HG03520 (cell line): ENCODE results near the gene TMEM214.

ENCODE experiments used
- ATAC-seq: cut with Tn5 transposase; IDR thresholded peaks from one replicate; pipeline ENCODE4 v1.9.1; 2021; ENCODE audit warnings: mild to moderate bottlenecking, moderate library complexity; ENCODE audit not compliant: unreplicated experiment

The TMEM214 gene

DNA sequence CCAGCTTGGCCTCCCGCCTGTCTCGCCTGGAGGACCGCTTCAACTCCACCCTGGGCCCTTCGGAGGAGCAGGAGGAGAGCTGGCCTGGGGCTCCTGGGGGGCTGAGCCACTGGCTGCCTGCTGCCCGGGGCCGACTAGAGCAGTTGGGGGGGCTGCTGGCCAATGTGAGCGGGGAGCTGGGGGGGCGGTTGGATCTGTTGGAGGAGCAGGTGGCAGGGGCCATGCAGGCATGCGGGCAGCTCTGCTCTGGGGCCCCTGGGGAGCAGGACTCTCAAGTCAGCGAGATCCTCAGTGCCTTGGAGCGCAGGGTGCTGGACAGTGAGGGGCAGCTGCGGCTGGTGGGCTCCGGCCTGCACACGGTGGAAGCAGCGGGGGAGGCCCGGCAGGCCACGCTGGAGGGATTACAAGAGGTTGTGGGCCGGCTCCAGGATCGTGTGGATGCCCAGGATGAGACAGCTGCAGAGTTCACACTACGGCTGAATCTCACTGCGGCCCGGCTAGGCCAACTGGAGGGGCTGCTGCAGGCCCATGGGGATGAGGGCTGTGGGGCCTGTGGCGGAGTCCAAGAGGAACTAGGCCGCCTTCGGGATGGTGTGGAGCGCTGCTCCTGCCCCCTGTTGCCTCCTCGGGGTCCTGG, 50.1 kb downstream of the TMEM214 start:
- ATAC-seq, result no peak

DNA sequence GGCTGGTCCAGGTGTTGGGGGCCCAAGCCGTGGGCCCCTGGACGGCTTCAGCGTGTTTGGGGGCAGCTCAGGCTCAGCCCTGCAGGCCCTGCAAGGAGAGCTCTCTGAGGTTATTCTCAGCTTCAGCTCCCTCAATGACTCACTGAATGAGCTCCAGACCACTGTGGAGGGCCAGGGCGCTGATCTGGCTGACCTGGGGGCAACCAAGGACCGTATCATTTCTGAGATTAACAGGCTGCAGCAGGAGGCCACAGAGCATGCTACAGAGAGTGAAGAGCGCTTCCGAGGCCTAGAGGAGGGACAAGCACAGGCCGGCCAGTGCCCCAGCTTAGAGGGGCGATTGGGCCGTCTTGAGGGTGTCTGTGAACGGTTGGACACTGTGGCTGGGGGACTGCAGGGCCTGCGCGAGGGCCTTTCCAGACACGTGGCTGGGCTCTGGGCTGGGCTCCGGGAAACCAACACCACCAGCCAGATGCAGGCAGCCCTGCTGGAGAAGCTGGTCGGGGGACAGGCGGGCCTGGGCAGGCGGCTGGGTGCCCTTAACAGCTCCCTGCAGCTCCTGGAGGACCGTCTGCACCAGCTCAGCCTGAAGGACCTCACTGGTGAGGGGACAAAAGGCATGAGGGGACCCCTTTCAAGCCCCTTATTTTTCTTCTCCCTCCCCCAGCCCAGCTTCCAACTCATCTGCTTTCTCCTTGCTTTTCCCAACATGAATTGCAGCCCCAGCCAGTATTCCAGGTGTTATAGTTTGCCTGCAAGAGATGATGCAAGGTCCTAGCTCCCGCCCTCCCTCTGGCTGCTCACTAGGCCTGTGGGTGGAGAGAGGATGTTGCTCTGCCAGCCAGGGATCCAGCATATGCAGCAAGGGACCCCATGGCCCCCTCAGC, 50.9 kb downstream of the TMEM214 start:
- no peak for ATAC-seq

DNA sequence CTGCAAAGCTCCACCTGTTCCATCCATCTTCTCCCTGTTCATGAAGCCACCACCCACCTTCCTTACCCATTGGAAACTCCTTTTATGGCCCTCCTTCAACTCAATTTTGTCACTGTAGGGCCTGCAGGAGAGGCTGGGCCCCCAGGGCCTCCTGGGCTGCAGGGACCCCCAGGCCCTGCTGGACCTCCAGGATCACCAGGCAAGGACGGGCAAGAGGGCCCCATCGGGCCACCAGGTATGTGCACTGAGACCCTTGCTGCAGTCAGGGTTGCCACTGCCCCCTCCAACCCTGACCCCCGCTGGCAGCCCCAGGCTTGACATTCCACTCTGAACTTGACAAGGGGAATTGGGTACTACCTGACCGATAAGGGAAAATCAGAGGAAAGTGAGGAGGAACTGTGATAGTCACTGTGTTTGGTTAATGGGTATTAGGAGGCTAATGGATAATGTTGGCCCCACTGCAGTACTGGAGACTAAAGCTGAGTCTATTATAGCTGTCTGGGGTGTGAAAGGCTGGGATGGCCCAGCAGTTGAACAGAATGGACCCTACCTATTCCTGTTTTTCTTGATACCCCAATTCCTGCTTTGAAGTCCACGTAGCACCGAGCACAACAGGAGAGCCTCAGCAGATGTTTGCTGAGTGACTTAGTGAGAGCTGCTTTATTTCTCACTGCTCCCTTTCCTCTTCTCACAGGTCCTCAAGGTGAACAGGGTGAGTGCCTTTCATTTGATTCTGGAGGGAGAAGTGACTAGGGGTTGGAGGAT, 51.7 kb downstream of the TMEM214 start:
- ATAC-seq, result no peak

DNA sequence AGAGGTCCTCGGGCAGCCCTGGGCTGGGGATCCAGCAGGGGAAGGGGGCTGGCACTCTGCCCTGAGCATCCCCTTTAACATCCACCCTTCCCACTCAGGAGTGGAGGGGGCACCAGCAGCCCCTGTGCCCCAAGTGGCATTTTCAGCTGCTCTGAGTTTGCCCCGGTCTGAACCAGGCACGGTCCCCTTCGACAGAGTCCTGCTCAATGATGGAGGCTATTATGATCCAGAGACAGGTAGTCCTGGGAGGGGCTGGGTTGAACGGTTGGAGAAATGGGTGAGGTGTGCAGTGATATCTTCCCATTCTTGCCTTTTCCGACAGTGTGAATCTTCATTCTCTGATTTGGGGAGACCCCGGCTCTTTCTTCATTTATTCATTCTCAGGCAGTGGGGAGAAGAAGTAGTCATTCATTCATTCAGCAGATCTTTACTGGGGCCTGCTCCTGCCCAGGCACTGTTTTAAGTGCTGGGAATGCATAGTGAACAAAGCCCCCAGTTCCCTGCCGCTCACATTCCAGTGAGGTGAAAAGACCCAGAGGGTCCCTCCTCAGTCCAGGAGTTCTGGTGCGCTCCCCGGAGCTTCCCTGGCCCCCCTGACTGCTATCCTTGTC, 52.4 kb downstream of the TMEM214 start:
- ATAC-seq, result no peak

DNA sequence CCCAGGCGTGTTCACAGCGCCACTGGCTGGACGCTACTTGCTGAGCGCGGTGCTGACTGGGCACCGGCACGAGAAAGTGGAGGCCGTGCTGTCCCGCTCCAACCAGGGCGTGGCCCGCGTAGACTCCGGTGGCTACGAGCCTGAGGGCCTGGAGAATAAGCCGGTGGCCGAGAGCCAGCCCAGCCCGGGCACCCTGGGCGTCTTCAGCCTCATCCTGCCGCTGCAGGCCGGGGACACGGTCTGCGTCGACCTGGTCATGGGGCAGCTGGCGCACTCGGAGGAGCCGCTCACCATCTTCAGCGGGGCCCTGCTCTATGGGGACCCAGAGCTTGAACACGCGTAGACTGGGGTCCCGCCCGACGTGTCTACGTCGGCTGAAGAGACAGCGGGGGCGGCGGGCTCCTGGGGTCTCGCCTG, 52.9 kb downstream of the TMEM214 start:
- ATAC-seq, result peak; percentile 7

DNA sequence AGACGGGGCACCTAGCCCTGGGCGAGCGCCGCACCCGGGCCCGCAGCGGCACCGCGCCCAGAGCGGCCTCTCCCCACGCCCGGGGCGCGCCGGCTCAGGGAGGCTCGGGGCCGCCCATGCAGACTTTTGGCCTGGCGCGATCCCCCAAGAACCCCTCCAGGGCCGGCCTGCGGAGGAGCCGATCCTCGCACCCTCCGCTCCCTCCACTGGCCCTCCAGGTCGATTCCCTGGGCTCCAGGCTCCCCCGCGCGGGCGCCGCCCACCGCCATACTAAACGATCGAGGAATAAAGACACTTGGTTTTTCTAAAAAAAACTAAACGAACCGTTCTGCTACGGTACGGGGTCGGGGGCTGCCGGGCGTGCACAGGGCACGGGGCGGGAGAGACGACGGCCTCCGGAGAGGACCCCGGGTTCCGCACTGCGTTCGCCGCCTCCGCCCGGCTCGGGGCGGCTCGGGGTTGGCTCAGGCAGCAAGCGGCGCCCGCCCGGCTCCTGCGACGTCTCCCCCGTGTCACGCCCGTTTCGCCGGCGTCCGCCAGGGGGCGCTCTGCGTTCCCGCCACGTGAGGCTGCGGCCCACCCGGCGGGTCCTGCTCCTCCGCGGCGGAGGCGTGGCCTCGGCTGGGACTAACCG, 53.4 kb downstream of the TMEM214 start:
- peak; percentile 63 for ATAC-seq

DNA sequence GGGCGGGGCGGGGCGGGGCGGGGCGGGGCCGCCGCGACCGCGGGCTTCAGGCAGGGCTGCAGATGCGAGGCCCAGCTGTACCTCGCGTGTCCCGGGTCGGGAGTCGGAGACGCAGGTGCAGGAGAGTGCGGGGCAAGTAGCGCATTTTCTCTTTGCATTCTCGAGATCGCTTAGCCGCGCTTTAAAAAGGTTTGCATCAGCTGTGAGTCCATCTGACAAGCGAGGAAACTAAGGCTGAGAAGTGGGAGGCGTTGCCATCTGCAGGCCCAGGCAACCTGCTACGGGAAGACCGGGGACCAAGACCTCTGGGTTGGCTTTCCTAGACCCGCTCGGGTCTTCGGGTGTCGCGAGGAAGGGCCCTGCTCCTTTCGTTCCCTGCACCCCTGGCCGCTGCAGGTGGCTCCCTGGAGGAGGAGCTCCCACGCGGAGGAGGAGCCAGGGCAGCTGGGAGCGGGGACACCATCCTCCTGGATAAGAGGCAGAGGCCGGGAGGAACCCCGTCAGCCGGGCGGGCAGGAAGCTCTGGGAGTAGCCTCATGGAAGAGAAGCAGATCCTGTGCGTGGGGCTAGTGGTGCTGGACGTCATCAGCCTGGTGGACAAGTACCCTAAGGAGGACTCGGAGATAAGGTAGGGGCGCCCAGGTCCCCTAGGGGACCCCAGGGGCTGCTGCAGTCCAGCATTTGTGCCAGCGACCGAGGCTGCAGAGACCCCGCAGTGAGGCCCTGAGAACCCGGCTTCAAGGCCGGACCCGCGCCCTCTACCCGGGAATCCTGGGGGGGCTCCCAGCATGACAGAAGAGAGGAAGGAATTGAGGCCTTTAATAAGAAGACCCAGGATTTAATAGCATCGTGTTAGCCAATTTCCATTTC, 54.2 kb downstream of the TMEM214 start, which contains the start of gene KHK:
TSS of gene KHK (plus strand) at position 49 of the 870 bp plus-strand sequence. CDS start at position 537, 488 bp downstream.
- ATAC-seq, result no peak

DNA sequence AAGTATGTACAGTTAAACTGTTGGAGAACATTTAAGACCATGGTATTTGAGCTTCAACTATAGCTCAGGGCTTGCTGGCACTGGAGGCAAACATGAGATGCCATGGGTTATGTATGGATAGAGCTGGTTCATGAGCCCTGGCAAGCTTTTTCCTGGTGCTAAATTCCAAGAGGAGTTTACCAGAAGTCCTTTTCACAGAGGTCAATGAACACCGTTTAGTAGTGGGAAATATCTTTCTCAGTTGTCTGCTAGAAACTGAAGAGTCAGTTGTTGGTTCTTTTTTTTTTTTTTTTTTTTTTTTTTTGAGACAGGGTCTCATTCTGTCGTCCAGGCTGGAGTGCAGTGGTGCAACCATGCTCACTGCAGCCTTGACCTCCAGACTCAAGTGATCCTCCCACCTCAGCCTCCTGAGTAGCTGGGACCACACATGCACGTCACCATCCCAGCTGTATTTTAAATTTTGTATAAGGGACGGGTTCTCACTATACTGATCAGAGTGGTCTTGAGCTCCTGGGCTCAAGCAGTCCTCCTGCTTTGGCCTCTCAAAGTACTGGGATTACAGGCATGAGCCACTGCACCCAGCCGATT, 55.2 kb downstream of the TMEM214 start:
- ATAC-seq, result no peak

DNA sequence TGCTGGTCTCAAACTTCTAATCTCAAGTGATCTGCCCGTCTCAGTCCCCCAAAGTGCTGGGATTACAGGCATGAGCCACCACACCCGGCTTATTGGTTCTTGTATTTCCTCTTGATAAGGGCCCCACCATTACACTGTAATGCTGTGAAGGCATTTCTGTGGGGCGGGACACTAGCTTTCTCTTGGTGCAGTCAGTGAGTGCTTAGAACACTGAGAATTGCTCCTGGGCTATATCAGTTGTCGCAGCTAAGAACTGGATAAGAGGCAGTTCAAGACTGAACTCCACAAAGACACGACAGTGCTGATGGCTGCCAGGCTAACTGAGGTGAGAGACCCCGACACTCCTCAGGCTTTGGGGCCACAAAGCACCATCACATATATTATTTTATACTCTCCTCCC, 55.9 kb downstream of the TMEM214 start:
- no peak for ATAC-seq

DNA sequence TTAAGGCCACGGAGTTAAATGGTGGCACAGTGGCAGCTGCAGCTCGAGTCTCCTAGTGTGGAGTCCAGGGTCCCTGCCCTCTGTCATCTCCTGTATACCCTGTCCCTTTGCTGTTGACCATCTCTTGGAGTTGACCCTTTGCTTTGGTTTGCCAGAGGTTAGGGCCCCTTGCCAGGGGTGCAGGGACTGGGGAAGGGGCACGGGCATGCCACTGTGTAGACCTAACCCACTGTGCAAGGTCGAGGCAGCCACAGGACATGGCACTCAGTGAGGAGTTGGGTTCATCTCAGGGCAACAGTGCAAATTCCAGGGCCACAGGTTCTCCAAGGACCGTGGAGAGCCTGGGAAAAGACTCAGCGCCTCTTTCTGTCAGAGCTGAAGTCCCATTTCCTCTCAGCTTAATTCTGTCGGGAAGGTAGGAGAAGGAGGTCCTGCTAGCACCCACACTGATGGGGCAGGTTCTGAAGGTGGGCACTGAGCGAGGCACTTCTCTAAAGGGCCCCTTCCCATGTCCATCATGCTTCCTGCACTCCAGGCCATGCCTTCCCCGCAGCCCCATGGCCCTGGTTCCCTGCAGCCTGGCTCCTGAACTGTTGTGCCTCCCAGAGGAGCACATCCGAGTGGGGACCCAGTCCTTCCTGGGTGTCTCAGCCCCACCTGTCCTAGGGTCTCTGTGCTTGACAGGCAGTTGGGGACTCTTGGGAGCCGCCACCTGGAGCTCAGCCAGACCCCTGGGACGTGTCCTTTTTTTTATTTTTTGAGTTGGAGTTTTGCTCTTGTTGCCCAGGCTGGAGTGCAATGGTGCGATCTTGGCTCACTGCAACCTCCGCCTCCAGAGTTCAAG, 56.6 kb downstream of the TMEM214 start:
- no peak for ATAC-seq
